Endothelial cell of umbilical vein (primary cell): ENCODE results near the gene CDH23. TPM values are rescaled to one million over a fixed set of nuclear protein-coding genes. Genes with fewer than 3 reads are reported as not detected.

Experiments
- BruUV-seq: library from RNA; stranded (reverse); fragments of 400-500 nt; replicated peaks from 2 replicates; lab custom pipeline; 2021; lab: Mats Ljungman, UMichigan
- CTCF ChIA-PET: fragments of 300-600, 350-600 bp; sonication (Branson Sonifier 250); formaldehyde crosslinking; loops from one replicate; lab custom pipeline; 2021; ENCODE audit warnings: antibody characterized with exemption, inconsistent platforms; lab: Charles Lee
- POLR2A ChIA-PET: fragments of 300-600, 350-600 bp; sonication (Branson Sonifier 250); formaldehyde crosslinking; loops from one replicate; lab custom pipeline; 2021; ENCODE audit warnings: antibody characterized with exemption, inconsistent platforms; lab: Charles Lee
- DNase-seq: peaks from one replicate; pipeline ENCODE4 v3.0.0-alpha.2; 2011; ENCODE audit warnings: low read depth, low spot score
- FAIRE-seq: peaks from 2 replicates; lab custom pipeline; 2011; peaks lifted over from hg19 to GRCh38; lab: Jason Lieb, UNC
- H2AFZ ChIP-seq: 2 replicates; pipeline ENCODE4 v1.6.0; 2012; ENCODE audit warnings: low read depth, low read length, control low read depth, inconsistent platforms
- H3K27ac ChIP-seq: 2 replicates; pipeline ENCODE4 v1.5.1; 2011; ENCODE audit warnings: low read depth, mild to moderate bottlenecking, control low read depth, low read length, moderate library complexity; ENCODE audit not compliant: insufficient read depth
- H3K27me3 ChIP-seq, 2 experiments: 2 replicates each; pipeline versions ENCODE4 v1.6.0 to v1.6.1; 2011; ENCODE audit warnings: low read length in 2 of 2, mixed read lengths in 1 of 2; ENCODE audit not compliant: control insufficient read depth in 2 of 2, insufficient read depth in 2 of 2
- H3K36me3 ChIP-seq, 2 experiments: 2 replicates in 1 of 2; 3 replicates in 1 of 2; pipeline ENCODE4 v1.5.1; 2011; ENCODE audit warnings: low read length in 2 of 2, mild to moderate bottlenecking in 1 of 2, moderate library complexity in 1 of 2; ENCODE audit not compliant: control insufficient read depth in 2 of 2, insufficient read depth in 2 of 2; ENCODE audit errors: extremely low read depth in 1 of 2
- H3K4me1 ChIP-seq: 3 replicates; pipeline ENCODE4 v1.5.1; 2011; ENCODE audit warnings: mild to moderate bottlenecking, low read length; ENCODE audit not compliant: control insufficient read depth, insufficient read depth; ENCODE audit errors: extremely low read depth
- H3K4me2 ChIP-seq: 2 replicates; pipeline ENCODE4 v1.6.1; 2011; ENCODE audit warnings: low read length, control low read depth, mixed read lengths; ENCODE audit not compliant: insufficient read depth
- H3K4me3 ChIP-seq, 3 experiments: fragments of 200-600 bp in 1 of 3; sonication (generic), shearing (Covaris generic) in 1 of 3; replicated peaks in 1 of 3; 2 replicates each; pipeline ENCODE4 v1.5.1; 2011 to 2016; ENCODE audit warnings: control low read depth in 3 of 3, low read length in 3 of 3, mild to moderate bottlenecking in 2 of 3, inconsistent platforms in 1 of 3, low read depth in 1 of 3, moderate library complexity in 1 of 3; ENCODE audit not compliant: insufficient read depth in 1 of 3
- H3K79me2 ChIP-seq: 2 replicates; pipeline ENCODE4 v1.6.0; 2012; ENCODE audit warnings: low read length, inconsistent platforms; ENCODE audit not compliant: control insufficient read depth, insufficient read depth
- H3K9ac ChIP-seq: replicated peaks from 2 replicates; pipeline ENCODE3; 2011; ENCODE audit warnings: low read length, control low read depth; ENCODE audit not compliant: insufficient read depth; ENCODE audit errors: extremely low read depth
- H3K9me1 ChIP-seq: replicated peaks from 3 replicates; pipeline ENCODE4 v1.6.0; 2011; ENCODE audit warnings: mild to moderate bottlenecking, low read length; ENCODE audit not compliant: control insufficient read depth, insufficient read depth; ENCODE audit errors: extremely low read depth
- H3K9me3 ChIP-seq: replicated peaks from 2 replicates; pipeline ENCODE4 v1.5.1; 2012; ENCODE audit warnings: low read length, inconsistent platforms; ENCODE audit not compliant: control insufficient read depth, insufficient read depth
- H4K20me1 ChIP-seq: replicated peaks from 2 replicates; pipeline ENCODE3; 2011; ENCODE audit warnings: mild to moderate bottlenecking, low read length; ENCODE audit not compliant: control insufficient read depth, insufficient read depth; ENCODE audit errors: extremely low read depth
- CTCF ChIP-seq, 2 donors: IDR thresholded peaks; 1 replicate in 1 of 2; 2 replicates in 1 of 2; pipeline ENCODE4 v1.5.1; 2011; ENCODE audit warnings: low read length in 2 of 2, mild to moderate bottlenecking in 2 of 2, moderate library complexity in 2 of 2, control low read depth in 1 of 2, inconsistent platforms in 1 of 2, low read depth in 1 of 2; ENCODE audit not compliant: insufficient read depth in 1 of 2; ENCODE audit errors: extremely low read depth in 1 of 2
- EZH2 ChIP-seq: IDR thresholded peaks from 2 replicates; pipeline ENCODE4 v1.6.1; 2012; ENCODE audit warnings: borderline replicate concordance, low read depth, mild to moderate bottlenecking, moderate library complexity, low read length, inconsistent platforms; ENCODE audit not compliant: severe bottlenecking
- FOS ChIP-seq: IDR thresholded peaks from 2 replicates; pipeline ENCODE4 v1.6.1; 2011; ENCODE audit warnings: mild to moderate bottlenecking, low read length, moderate library complexity, borderline replicate concordance; ENCODE audit not compliant: insufficient read depth
- GATA2 ChIP-seq: IDR thresholded peaks from 2 replicates; pipeline ENCODE4 v1.7.0; 2011; ENCODE audit warnings: low read depth, mild to moderate bottlenecking, moderate library complexity, mixed read lengths, low read length; ENCODE audit not compliant: insufficient read length, insufficient read depth
- JUN ChIP-seq: IDR thresholded peaks from 2 replicates; pipeline ENCODE4 v1.6.1; 2011; ENCODE audit warnings: borderline replicate concordance, low read depth; ENCODE audit not compliant: insufficient read length, insufficient read depth
- MAX ChIP-seq: IDR thresholded peaks from 2 replicates; pipeline ENCODE4 v1.6.1; 2011; ENCODE audit not compliant: insufficient read depth, insufficient read length
- POLR2A ChIP-seq: IDR thresholded peaks from 2 replicates; pipeline ENCODE4 v1.6.1; 2012; ENCODE audit warnings: low read depth, mild to moderate bottlenecking, control low read depth, low read length
- POLR2AphosphoS5 ChIP-seq: IDR thresholded peaks from 2 replicates; pipeline ENCODE4 v1.6.1; 2012; ENCODE audit warnings: low read depth, mild to moderate bottlenecking, control low read depth, low read length, moderate library complexity; ENCODE audit not compliant: insufficient read depth
- dilution Hi-C: fragments of 300-500 bp; cut with MboI; formaldehyde crosslinking; loops from one replicate; pipeline ENCODE4 v1.15.0; 2019; ENCODE audit warnings: low sequenced_read_pairs; ENCODE audit not compliant: extremely low pct_ligation_motif_present
- intact Hi-C: fragments of 100-400 bp; cut with micrococcal nuclease; formaldehyde crosslinking; loops from one replicate; pipeline ENCODE4 v1.10.0; 2022
- polyA plus RNA-seq, 4 experiments: library from polyadenylated mRNA; depleted of rRNA in 3 of 4; stranded (reverse) in 3 of 4; unstranded in 1 of 4; fragments of >200 nt; gene quantifications; 2 replicates each; pipeline versions ENCODE4 v1.2.1 to v1.2.3, GENCODE V29; 2011 to 2012; ENCODE audit warnings: missing spikeins in 1 of 4
- total RNA-seq: library from RNA; stranded (reverse); gene quantifications from 2 replicates; pipeline ENCODE4 v1.2.3, GENCODE V29; 2021

CDH23 gene
- total and polyA plus RNA-seq, 2 donors (not counting 3 experiments of a cell fraction or from before 2014, with no cell fraction given) = not detected

- BruUV-seq = no TSS peak
- Histone ChIP-seq H3K9ac (no peak overlapping the region), H3K27me3 (peaks cover 3 to 7% of the 10 kb centered on the region in 2 experiments), H3K4me1 (no peaks in the 10 kb centered on the region), H3K27ac (no peak overlapping the region), H3K9me1 (no peaks in the 10 kb centered on the region), H3K4me2 (no peak overlapping the region), H3K4me3 (no peak overlapping the region), H2AFZ (no peak overlapping the region), H3K36me3 (no peaks in the 10 kb centered on the region), H3K79me2 (no peaks in the 10 kb centered on the region), H4K20me1 (no peaks in the 10 kb centered on the region), H3K9me3 (no peaks in the 10 kb centered on the region)
- ChIA-PET POLR2A (no interaction called here), CTCF (interaction anchor here (1.3 kb wide), 1 partner anchor 10 kb away, joined by 3 read pairs; no protein-coding TSS in a partner anchor)
- intact Hi-C loops = no loop called here
- no peak for TF ChIP-seq FOS
- TF ChIP-seq POLR2AphosphoS5 = no peak
- DNase-seq = no peak
- dilution Hi-C loops = no loop called here
- no peak for FAIRE-seq
Measured at GRCh38 chr10:71476228-71477011, 79.7 kb downstream of the CDH23 start.

GRCh38 chr10:71478173-71478572 lies 81.5 kb downstream of the CDH23 start:
- Histone ChIP-seq H3K27me3 (peaks cover 3 to 7% of the 10 kb centered on the region in 2 experiments), H3K4me1 (no peaks in the 10 kb centered on the region), H4K20me1 (no peaks in the 10 kb centered on the region), H3K4me2 (no peak overlapping the region), H3K79me2 (no peaks in the 10 kb centered on the region), H3K27ac (no peak overlapping the region), H2AFZ (no peak overlapping the region), H3K9ac (no peak overlapping the region), H3K9me1 (no peaks in the 10 kb centered on the region), H3K4me3 (no peak overlapping the region), H3K9me3 (no peaks in the 10 kb centered on the region), H3K36me3 (no peaks in the 10 kb centered on the region)
- dilution Hi-C loops = no loop called here
- BruUV-seq = no TSS peak
- no peak for DNase-seq
- ChIA-PET CTCF (no interaction called here), POLR2A (no interaction called here)
- TF ChIP-seq GATA2 = no peak
- no peak for TF ChIP-seq MAX
- TF ChIP-seq POLR2AphosphoS5 = no peak
- TF ChIP-seq EZH2 = no peak
- no peak for TF ChIP-seq JUN
- TF ChIP-seq POLR2A = no peak
- TF ChIP-seq CTCF (IDR thresholded peaks at IDR 0.05; ENCODE audit: extremely low read depth in 1 of 2, insufficient read depth in 1 of 2, low read depth in 1 of 2, low read length in 2 of 2) = no peak
- intact Hi-C loops = no loop called here
- FAIRE-seq = no peak
